GM12875 (cell line): ENCODE results near the gene ADCY1.

Source experiments
- H3K4me3 ChIP-seq: one replicate; pipeline ENCODE4 v1.5.1; 2011; ENCODE audit warnings: low read depth, low read length, control low read depth
- TF ChIP-seq, protein P1 (sequence below): IDR thresholded peaks from 2 replicates; pipeline ENCODE4 v1.5.1; 2011; ENCODE audit warnings: low read depth, mild to moderate bottlenecking, control low read depth, inconsistent platforms, low read length, moderate library complexity, borderline replicate concordance; ENCODE audit not compliant: insufficient read depth

ADCY1 gene

GRCh38 chr7:45703373-45703821 is 129.2 kb downstream of the ADCY1 start:
- TF ChIP-seq, protein P1, sequence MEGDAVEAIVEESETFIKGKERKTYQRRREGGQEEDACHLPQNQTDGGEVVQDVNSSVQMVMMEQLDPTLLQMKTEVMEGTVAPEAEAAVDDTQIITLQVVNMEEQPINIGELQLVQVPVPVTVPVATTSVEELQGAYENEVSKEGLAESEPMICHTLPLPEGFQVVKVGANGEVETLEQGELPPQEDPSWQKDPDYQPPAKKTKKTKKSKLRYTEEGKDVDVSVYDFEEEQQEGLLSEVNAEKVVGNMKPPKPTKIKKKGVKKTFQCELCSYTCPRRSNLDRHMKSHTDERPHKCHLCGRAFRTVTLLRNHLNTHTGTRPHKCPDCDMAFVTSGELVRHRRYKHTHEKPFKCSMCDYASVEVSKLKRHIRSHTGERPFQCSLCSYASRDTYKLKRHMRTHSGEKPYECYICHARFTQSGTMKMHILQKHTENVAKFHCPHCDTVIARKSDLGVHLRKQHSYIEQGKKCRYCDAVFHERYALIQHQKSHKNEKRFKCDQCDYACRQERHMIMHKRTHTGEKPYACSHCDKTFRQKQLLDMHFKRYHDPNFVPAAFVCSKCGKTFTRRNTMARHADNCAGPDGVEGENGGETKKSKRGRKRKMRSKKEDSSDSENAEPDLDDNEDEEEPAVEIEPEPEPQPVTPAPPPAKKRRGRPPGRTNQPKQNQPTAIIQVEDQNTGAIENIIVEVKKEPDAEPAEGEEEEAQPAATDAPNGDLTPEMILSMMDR: no peak

DNA sequence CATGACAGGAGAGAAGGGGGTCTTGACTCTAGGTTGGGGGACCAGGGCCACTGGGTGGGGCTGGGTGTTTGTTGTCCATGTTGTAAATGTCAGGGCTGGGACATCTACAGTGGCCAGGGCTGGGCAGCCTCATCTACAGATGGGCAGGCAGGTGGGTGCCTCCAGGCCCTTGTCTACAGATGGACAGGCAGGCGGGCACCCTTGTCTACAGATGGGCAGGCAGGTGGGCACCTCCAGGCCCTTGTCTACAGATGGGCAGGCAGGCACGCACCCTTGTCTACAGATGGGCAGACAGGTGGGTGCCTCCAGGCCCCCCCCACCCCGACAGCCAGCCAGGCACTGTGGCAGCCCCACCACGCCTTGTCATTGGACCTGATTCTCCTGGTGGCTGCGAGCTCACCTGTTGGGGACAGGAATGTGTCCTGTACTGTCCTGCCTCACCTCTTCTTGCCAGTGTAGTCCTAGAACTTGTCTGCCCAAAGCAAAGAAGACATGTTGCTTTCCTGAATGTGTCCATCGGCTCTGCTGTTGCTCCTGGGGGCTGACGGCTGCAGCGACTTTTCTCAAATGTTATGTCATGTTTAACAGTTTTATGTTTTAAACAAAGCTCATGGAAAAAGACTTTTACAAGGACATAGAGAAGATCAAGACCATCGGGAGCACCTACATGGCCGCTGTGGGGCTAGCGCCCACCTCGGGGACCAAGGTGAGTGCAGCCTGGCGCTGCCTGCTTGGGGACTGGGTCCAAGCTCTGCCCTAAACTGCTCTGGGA is 129.9 kb downstream of the ADCY1 start:
- TF ChIP-seq, protein P1: no peak
- H3K4me3 ChIP-seq: no peak overlapping the region

More at GRCh38 chr7:45703373-45703821, 129.2 kb downstream of the ADCY1 start:
- no peak overlapping the region for H3K4me3 ChIP-seq

DNA sequence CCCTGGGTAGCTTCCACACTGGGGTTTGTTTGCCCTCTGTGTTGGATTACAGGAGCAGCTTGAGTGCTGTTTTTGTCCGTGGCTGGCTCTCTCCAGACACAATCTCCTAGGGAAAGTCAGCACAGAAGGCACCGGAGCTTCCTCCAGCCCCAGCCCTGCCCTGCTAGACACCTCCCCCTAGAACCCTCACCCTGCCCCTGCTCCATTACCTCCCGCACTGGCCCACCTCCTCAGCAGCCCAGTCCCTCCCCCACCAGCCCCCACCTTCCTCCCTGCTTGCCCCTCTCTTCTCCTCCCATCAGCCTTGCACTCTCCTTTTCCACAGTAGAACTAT is 130.5 kb downstream of the ADCY1 start:
- no peak overlapping the region for H3K4me3 ChIP-seq
- TF ChIP-seq, protein P1: no peak

DNA sequence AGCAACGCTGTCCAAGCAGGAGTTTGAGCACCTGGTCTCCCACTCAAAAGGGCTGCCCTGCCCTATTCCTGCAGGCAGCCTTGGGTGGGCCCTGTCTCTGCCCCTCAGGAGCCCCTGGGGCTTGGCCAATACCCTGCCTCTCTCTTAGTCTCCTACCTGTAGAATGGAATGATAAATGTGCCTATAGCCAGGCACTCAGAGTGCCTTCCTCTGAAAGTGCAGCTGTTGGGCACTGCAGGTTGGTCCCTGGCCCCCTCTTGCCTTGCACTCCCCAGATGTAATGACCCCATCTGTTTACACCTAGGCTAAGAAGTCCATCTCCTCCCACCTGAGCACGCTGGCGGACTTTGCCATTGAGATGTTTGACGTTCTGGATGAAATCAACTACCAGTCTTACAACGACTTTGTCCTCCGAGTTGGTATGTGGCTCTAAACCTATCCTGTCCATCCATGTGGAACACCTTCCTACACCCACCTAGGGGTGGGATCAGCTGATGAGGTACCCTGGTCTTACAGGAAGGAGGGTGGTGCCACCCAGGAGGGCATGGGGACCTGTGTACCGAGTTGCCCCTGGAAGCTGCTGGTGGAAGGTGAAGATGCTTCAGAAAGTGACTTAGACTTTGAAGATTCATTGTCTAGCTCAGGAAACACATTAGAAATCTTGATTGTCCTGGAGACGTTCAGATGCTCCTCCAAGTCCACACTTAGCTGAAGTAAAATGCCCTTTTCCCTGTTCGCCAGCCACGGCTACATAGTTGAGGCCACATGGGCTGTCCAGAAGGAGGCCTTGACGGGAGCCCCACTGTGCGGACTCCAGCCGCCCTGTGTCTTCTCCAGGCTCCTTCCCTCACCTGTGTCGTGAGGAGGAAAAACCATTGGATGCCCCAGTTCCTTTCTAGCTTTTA is 134.1 kb downstream of the ADCY1 start:
- TF ChIP-seq, protein P1: no peak
- H3K4me3 ChIP-seq: no peak overlapping the region

GRCh38 chr7:45709168-45710042 is 135.2 kb downstream of the ADCY1 start:
- no peak overlapping the region for H3K4me3 ChIP-seq
- TF ChIP-seq, protein P1: no peak

DNA sequence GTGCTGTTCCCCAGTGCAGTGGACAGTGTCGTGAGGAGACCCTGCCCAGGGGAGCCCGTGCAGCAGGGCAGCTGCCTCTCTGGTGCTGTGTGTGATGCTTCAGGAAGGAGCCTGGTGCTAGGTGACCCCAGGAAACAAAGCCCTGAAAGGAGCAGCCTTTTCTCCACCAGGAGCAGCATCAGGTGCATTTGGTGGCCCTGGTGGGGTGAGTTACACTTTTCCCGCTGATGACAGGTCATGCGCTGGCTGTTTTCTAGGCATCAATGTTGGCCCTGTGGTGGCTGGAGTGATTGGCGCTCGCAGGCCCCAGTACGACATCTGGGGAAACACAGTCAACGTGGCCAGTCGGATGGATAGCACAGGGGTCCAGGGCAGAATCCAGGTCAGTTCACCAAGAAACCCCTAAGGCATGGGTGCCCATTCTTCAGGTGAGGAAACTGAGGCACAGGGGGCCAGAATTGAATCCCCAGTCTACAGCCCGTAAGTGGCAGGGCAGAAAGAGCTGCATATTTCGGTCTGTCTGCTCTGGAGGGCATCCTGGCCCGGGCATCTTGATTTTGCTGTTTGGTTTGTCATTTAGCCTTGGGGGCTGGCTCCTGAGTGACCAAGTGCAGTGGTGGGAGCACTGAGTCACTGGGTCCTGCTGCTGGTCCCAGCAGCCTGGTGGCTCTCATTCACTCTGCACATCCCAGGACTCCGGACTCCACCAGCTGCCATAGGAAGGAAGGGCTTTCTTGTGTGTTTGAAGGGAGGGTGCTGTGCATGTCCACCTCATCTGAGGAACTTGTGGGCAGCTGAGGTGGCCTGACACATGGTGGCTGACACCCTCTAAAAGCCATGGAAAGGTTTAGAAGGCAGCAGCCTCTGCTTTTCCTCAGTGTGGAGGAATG is 136.3 kb downstream of the ADCY1 start:
- H3K4me3 ChIP-seq: no peak overlapping the region
- TF ChIP-seq, protein P1: no peak
